ENCODE data around the gene TMEM88. TPM values are rescaled to one million over a fixed set of nuclear protein-coding genes. Genes with fewer than 3 reads are reported as not detected.

TMEM88 gene
- total RNA-seq, 2 donors from 2014 or later = 16.8 to 26.8 TPM

DNA sequence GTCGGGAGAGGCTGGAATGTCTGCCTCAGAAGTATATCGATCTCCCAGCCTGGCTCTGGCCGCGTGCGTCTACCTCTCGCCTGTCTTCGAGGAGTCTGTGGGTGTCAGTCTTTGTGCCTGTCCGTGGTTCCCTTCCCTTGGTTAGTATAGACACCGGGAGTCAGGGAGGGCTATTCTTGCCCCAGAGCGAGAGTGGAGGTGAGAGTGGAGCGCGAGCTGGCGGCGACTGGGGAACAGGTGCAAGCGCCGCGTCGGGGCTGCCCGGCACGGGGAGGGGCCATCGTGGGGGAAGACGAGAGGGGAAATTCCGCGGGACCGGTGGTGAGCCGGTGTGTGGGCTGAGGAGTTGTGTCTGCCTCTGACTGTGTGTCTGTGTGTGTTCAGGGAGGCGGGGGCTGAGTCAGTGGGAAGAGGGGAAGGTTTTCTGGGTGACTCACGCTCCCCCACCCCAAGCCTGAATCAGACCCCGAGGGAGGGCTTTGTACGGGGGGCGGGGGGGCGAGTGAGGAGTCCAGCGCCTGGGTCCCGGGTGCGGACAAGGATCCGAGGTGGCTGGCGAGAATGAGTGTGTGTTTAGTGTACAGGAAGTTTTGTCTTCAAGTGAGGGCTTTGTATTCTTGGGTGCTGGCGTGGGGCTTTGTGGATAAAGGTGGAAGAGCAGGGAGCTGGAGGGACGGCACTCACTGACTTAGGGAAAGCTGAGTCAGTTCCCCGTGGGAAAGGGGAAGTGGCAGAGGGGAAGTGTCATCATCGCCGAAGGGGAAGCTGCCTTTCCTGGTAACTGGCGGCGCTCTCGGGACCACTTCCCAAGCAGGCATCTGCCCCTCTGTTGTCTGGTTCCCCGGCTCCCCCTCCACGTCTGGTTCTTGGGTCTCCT is 12.2 kb upstream of the TMEM88 start:
- Histone ChIP-seq H3K4me1 (ENCODE audit: control insufficient read depth, insufficient read depth, low read length) (peaks cover 11% of the 10 kb centered on the region), H3K9me3 (ENCODE audit: control insufficient read depth, low read length) (no peaks in the 10 kb centered on the region), H3K36me3 (ENCODE audit: control insufficient read depth, insufficient read depth, low read length) (peaks cover 21% of the 10 kb centered on the region), H3K27ac (ENCODE audit: low read depth, low read length) (peak overlapping the region; percentile 92), H3K4me3 (ENCODE audit: low read length) (peak overlapping the region; percentile 93), H3K27me3 (ENCODE audit: control insufficient read depth, insufficient read depth, low read length, poor library complexity, severe bottlenecking) (no peaks in the 10 kb centered on the region), H3K9ac (ENCODE audit: extremely low read depth, low read length, poor library complexity, severe bottlenecking) (peak overlapping the region; percentile 71)
- H3K4me1 Mint-ChIP-seq = peaks cover 34% of the 10 kb centered on the region
- no peak for TF ChIP-seq CTCF (conservative IDR thresholded peaks at IDR 0.05)
- 0 to 1% methylated on average over 19 to 47 of the region's 47 CpGs for WGBS, 2 experiments (ENCODE audit: insufficient coverage in 1 of 2, insufficient read length in 1 of 2)
- H3K27ac Mint-ChIP-seq = peak overlapping the region; percentile 97
- peak overlapping the region; percentile 82 for H3K4me3 Mint-ChIP-seq
- peaks cover 26% of the 10 kb centered on the region for H3K36me3 Mint-ChIP-seq (ENCODE audit: low read depth)
- H3K27me3 Mint-ChIP-seq (ENCODE audit: insufficient read depth) = peaks cover 2% of the 10 kb centered on the region
- no peaks in the 10 kb centered on the region for H3K9me3 Mint-ChIP-seq
- no peak for DNase-seq

- Histone ChIP-seq H3K27ac (ENCODE audit: low read depth, low read length) (peak overlapping the region; percentile 92), H3K4me1 (ENCODE audit: control insufficient read depth, insufficient read depth, low read length) (peaks cover 11% of the 10 kb centered on the region), H3K27me3 (ENCODE audit: control insufficient read depth, insufficient read depth, low read length, poor library complexity, severe bottlenecking) (no peaks in the 10 kb centered on the region), H3K9ac (ENCODE audit: extremely low read depth, low read length, poor library complexity, severe bottlenecking) (peak overlapping the region; percentile 71), H3K36me3 (ENCODE audit: control insufficient read depth, insufficient read depth, low read length) (peaks cover 21% of the 10 kb centered on the region), H3K4me3 (ENCODE audit: low read length) (peak overlapping the region; percentile 93), H3K9me3 (ENCODE audit: control insufficient read depth, low read length) (no peaks in the 10 kb centered on the region)
- Mint-ChIP-seq H3K9me3 (no peaks in the 10 kb centered on the region), H3K36me3 (ENCODE audit: low read depth) (peaks cover 27% of the 10 kb centered on the region), H3K4me3 (peak overlapping the region; percentile 82), H3K27ac (peak overlapping the region; percentile 97), H3K4me1 (peaks cover 31% of the 10 kb centered on the region), H3K27me3 (ENCODE audit: insufficient read depth) (peaks cover 2% of the 10 kb centered on the region)
- DNase-seq = peak; percentile 89
- WGBS, 2 experiments (ENCODE audit: insufficient coverage in 1 of 2, insufficient read length in 1 of 2) = 0% methylated on average over 7 to 17 of the region's 17 CpGs
- no peak for TF ChIP-seq CTCF (conservative IDR thresholded peaks at IDR 0.05)
Observed at GRCh38 chr17:7843257-7843535, 11.7 kb upstream of the TMEM88 start.

DNA sequence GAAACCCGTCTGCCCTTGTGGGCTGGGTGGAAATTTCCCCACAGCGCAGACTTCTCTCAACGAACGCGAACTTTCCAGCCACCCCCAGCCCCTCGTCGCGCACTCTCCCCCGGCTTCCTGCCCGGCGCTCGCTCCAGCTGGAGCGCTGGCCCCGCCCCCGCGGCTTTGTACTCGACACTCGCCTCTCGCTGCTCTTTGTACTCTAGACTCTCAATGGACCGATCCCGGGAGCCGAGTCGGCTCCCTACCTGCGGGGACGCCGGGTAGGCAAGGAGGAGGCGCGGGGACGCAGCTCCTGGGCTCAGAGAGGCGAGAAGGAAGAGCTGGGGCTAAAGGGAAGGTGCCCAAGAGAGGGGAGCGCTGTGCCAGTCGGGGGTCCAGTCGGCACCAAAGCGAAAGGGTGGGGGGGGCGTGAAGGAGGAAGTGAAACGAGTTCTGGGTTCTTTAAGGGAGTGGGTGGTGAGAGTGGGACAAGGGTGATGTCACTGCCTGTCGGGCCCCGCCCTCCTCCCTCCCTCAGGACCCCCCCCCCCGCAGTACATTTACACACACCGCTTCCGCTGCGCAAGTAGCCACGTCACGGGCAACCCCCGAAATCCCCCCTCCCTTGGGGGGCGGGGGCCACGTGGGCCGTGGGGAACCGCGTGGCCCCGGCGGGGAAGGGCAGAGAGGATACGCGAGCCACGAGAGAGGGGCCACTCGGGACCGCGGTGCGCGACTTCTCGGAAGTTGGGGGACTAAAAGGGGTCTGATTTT is 11.2 kb upstream of the TMEM88 start:
- TF ChIP-seq CTCF (conservative IDR thresholded peaks at IDR 0.05) = no peak
- Mint-ChIP-seq H3K4me3 (peak overlapping the region; percentile 82), H3K36me3 (ENCODE audit: low read depth) (peaks cover 28% of the 10 kb centered on the region), H3K27ac (peak overlapping the region; percentile 97), H3K27me3 (ENCODE audit: insufficient read depth) (peaks cover 2% of the 10 kb centered on the region), H3K4me1 (peaks cover 28% of the 10 kb centered on the region), H3K9me3 (no peaks in the 10 kb centered on the region)
- peak overlapping the region; percentile 93 for H3K4me3 ChIP-seq (ENCODE audit: low read length)
- no peaks in the 10 kb centered on the region for H3K9me3 ChIP-seq (ENCODE audit: control insufficient read depth, low read length)
- H3K4me1 ChIP-seq (ENCODE audit: control insufficient read depth, insufficient read depth, low read length) = peaks cover 9% of the 10 kb centered on the region
- H3K36me3 ChIP-seq (ENCODE audit: control insufficient read depth, insufficient read depth, low read length) = peaks cover 21% of the 10 kb centered on the region
- H3K9ac ChIP-seq (ENCODE audit: extremely low read depth, low read length, poor library complexity, severe bottlenecking) = peak overlapping the region; percentile 71
- H3K27me3 ChIP-seq (ENCODE audit: control insufficient read depth, insufficient read depth, low read length, poor library complexity, severe bottlenecking) = no peaks in the 10 kb centered on the region
- DNase-seq = peak; percentile 96
- WGBS, 2 experiments (ENCODE audit: insufficient coverage in 1 of 2, insufficient read length in 1 of 2) = 0% methylated on average over 31 to 56 of the region's 61 CpGs
- peak overlapping the region; percentile 94 for H3K27ac ChIP-seq (ENCODE audit: low read depth, low read length)
